GM12878 (cell line): ENCODE results near the gene B9D2. TPM values are rescaled to one million over a fixed set of nuclear protein-coding genes. Genes with fewer than 3 reads are reported as not detected.
A peak's percentile ranks its signal among the peaks of the same experiment; 100 is the strongest.

Experiments
- BCL3 ChIP-seq: IDR thresholded peaks from 2 replicates; pipeline ENCODE4 v1.6.1; 2011; ENCODE audit warnings: borderline replicate concordance, low read depth, mild to moderate bottlenecking, moderate library complexity, low read length; ENCODE audit not compliant: insufficient read depth, poor library complexity, severe bottlenecking
- CUX1 ChIP-seq: IDR thresholded peaks from 2 replicates; pipeline ENCODE4 v1.6.1; 2012; ENCODE audit warnings: improper control_type of control experiment, low read depth, low read length; ENCODE audit not compliant: insufficient replicate concordance
- DPF2 ChIP-seq: fragments of 450-650 bp; IDR thresholded peaks from 2 replicates; pipeline ENCODE4 v1.6.1; 2017; ENCODE audit warnings: mild to moderate bottlenecking
- EGR1 ChIP-seq, 2 experiments: IDR thresholded peaks; 1 replicate in 1 of 2; 2 replicates in 1 of 2; pipeline ENCODE4 v1.6.1; 2011 to 2012; ENCODE audit warnings: low read depth in 2 of 2, low read length in 2 of 2, borderline replicate concordance in 1 of 2, mild to moderate bottlenecking in 1 of 2, moderate library complexity in 1 of 2
- ELK1 ChIP-seq: IDR thresholded peaks from 2 replicates; pipeline ENCODE4 v1.6.1; 2012; ENCODE audit warnings: low read depth, low read length, improper control_type of control experiment
- FOXK2 ChIP-seq: fragments of 450-650 bp; IDR thresholded peaks from 2 replicates; pipeline ENCODE4 v1.6.1; 2017; ENCODE audit warnings: mild to moderate bottlenecking, moderate library complexity
- HDAC2 ChIP-seq: fragments of 200-600 bp; sonication (generic); IDR thresholded peaks from 2 replicates; pipeline ENCODE4 v1.6.1; 2017
- HDGF ChIP-seq: fragments of 450-650 bp; IDR thresholded peaks from 2 replicates; pipeline ENCODE4 v1.6.1; 2016; ENCODE audit warnings: antibody characterized with exemption
- MLLT1 ChIP-seq: fragments of 450-650 bp; IDR thresholded peaks from 2 replicates; pipeline ENCODE4 v1.6.1; 2016; ENCODE audit warnings: mild to moderate bottlenecking
- NFIC ChIP-seq: IDR thresholded peaks from 2 replicates; pipeline ENCODE4 v1.6.1; 2012; ENCODE audit warnings: low read depth, mild to moderate bottlenecking, inconsistent platforms, low read length, moderate library complexity
- NRF1 ChIP-seq: conservative IDR thresholded peaks from 2 replicates; pipeline ENCODE4 v1.6.1; 2011; ENCODE audit warnings: mild to moderate bottlenecking, low read depth, low read length, improper control_type of control experiment
- PKNOX1 ChIP-seq: fragments of 450-650 bp; IDR thresholded peaks from 2 replicates; pipeline ENCODE4 v1.6.1; 2016; ENCODE audit warnings: mild to moderate bottlenecking
- RAD51 ChIP-seq: fragments of 450-650 bp; IDR thresholded peaks from 2 replicates; pipeline ENCODE4 v1.6.1; 2016; ENCODE audit warnings: moderate library complexity, mild to moderate bottlenecking, inconsistent platforms
- RB1 ChIP-seq: fragments of 450-650 bp; formaldehyde crosslinking; IDR thresholded peaks from 2 replicates; pipeline ENCODE4 v1.6.1; 2017; ENCODE audit warnings: mild to moderate bottlenecking, borderline replicate concordance
- SMAD1 ChIP-seq: fragments of 450-650 bp; IDR thresholded peaks from 2 replicates; pipeline ENCODE4 v1.6.1; 2018; ENCODE audit warnings: mild to moderate bottlenecking, low read depth; ENCODE audit not compliant: partially characterized antibody
- SMAD5 ChIP-seq: IDR thresholded peaks from 2 replicates; pipeline ENCODE4 v1.6.1; 2016; ENCODE audit warnings: antibody characterized with exemption, low read depth
- SREBF2 ChIP-seq: IDR thresholded peaks from 2 replicates; pipeline ENCODE4 v1.6.1; 2012; ENCODE audit warnings: mild to moderate bottlenecking, low read length
- STAT1 ChIP-seq: fragments of 450-650 bp; conservative IDR thresholded peaks from 2 replicates; pipeline ENCODE4 v1.6.1; 2014; ENCODE audit warnings: antibody characterized with exemption, mild to moderate bottlenecking
- ZZZ3 ChIP-seq: IDR thresholded peaks from 2 replicates; pipeline ENCODE4 v1.6.1; 2011; ENCODE audit warnings: low read depth; ENCODE audit not compliant: control insufficient read depth, insufficient read length
- polyA plus RNA-seq, 11 experiments: library from polyadenylated mRNA; depleted of rRNA in 4 of 11; unstranded in 6 of 11; stranded (reverse) in 5 of 11; fragments of >200 nt; fragmentation: Nextera tagmentation in 4 of 11; fragmentation: Illumina TruSeq in 1 of 11; extraction: Ambion mirVana in 4 of 11; extraction: Trizol in 1 of 11; gene quantifications; 1 replicate in 1 of 11; 2 replicates in 10 of 11; pipeline versions ENCODE4 v1.2.1 to v1.2.3, GENCODE V29; 2011 to 2016; ENCODE audit warnings: inconsistent platforms in 2 of 11, missing spikeins in 2 of 11, low read depth in 1 of 11
- total RNA-seq, 4 experiments: library from RNA; depleted of rRNA in 3 of 4; stranded (reverse); fragments of >200 nt in 3 of 4; fragmentation: Illumina TruSeq in 1 of 4; extraction: Trizol in 1 of 4; gene quantifications; 2 replicates each; pipeline versions ENCODE4 v1.2.1 to v1.2.3, GENCODE V29; 2013 to 2021

Gene B9D2
- total and polyA plus RNA-seq, 10 of the 15 experiments (the other 5 are each of a cell fraction or from before 2014, with no cell fraction given), result 2.4 to 12.4 (median 5.0) TPM

- TF ChIP-seq MLLT1, result peak; percentile 95
- TF ChIP-seq HDGF, result peak; percentile 54; the same call in 1 of the 2 replicates
- TF ChIP-seq STAT1, result peak; percentile 97
- peak; percentile 96; the same call in 1 of the 2 replicates for TF ChIP-seq RB1
- TF ChIP-seq NFIC, result no peak; the same call in 1 of the 2 replicates
- no peak for TF ChIP-seq HDAC2
- peak; percentile 79 for TF ChIP-seq SMAD5
- no peak for TF ChIP-seq SMAD1
- TF ChIP-seq NRF1, result peak; percentile 84
- no peak; the same call in none of the 2 replicates for TF ChIP-seq FOXK2
- TF ChIP-seq ELK1, result peak; percentile 36
- peak in 1 of 2 experiments; percentile 73; a peak in 2 of 3 replicates for TF ChIP-seq EGR1 (IDR thresholded peaks at IDR 0.05; ENCODE audit: borderline replicate concordance in 1 of 2, low read depth in 2 of 2, low read length in 2 of 2)
- TF ChIP-seq SREBF2, result no peak
- peak; percentile 92 for TF ChIP-seq ZZZ3
- peak; percentile 65; the same call in 1 of the 2 replicates for TF ChIP-seq RAD51
- TF ChIP-seq BCL3, result peak; percentile 75
- TF ChIP-seq CUX1, result no peak
- TF ChIP-seq PKNOX1, result peak; percentile 88
- no peak; the same call in none of the 2 replicates for TF ChIP-seq DPF2
Observed at GRCh38 chr19:41310033-41310831, 53.7 kb downstream of the B9D2 start, which contains the start of gene CCDC97 (continued).
